ENCODE data around the gene ZPLD1.

The ZPLD1 gene

GRCh38 chr3:102434715-102435114 lies at the start of gene ZPLD1:
ZPLD1 (plus strand) TSS chr3:102435015; CDS start chr3:102438488, 3,473 bp downstream.
- DNase-seq (ENCODE audit: low spot score), result no peak

DNA sequence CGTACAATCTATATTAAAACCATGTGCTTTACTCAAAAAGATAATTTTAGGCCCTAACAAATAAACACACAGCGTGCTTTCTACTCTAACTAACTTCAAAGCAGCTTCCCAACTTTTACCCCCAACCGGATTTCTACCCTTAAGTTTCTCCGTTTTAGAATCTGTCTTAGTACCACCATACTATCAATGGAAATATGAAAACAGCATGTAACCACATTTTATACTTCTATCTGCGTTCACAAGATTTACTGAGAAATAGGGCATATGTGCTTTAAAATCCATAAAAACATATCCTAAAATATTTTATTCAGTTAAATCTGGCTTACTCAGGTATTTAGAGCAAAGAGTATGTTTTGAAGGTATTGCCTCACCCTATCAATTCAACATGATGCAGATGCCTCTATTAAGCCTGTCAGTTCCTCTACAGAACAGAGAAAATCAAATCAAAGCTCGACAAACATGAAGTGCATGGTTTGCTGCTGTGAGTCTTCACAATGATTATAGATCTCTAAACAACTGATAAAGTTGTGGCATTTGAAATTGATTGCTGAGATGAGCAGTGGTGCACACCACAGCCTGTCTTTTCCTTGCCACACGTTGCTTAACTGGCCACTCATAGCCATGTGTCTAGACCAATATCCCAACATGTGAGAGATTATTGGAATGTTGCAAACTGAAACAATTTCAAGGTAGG lies 44.5 kb upstream of the ZPLD1 start:
- no peak for DNase-seq (ENCODE audit: low spot score)

GRCh38 chr3:102390916-102391315 lies 43.9 kb upstream of the ZPLD1 start:
- DNase-seq (ENCODE audit: low spot score), result no peak

DNA sequence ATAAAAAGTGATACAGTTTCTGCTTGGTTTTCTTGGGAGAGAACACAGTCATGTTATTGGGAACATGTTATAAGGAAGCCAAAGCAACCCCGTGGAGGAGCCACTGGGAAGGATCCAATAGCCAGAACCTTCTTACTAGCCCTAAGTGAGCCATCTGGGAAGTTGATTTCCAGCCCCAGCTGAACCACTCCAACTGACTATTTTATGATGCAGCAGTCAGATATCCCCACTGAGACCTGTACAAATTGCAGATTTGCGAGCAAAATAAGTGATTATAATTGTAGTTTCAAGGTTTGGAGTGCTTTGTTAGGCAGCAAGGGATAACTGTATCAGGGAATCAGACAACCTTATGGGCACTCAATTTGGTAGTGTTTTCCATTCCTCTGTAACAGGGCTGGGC lies 43.3 kb upstream of the ZPLD1 start:
- no peak for DNase-seq (ENCODE audit: low spot score)

GRCh38 chr3:102394517-102394916 lies 40.3 kb upstream of the ZPLD1 start:
- no peak for DNase-seq (ENCODE audit: low spot score)

DNA sequence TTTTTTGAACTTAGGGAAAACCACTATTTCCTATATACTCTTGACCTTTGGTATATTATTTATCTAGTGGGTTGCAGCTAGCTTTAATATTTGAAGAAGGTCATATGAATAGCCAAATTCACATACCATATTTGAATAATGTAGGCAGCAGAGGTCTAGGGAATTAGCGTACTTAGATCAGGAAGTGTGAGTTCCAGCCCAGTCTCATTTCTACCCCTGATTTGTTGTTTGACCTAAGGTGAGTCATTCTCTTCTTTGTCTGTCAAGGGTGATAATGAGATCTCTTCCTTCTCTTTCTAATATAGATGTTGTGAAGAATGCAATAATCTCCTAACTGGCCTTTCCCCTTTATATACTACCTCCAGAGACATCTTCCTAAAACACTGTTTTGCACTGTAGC lies 36.6 kb upstream of the ZPLD1 start:
- DNase-seq (ENCODE audit: low spot score), result no peak

- DNase-seq (ENCODE audit: low spot score), result no peak
These were observed 36.1 kb upstream of the ZPLD1 start for GRCh38 chr3:102398666-102399065.

DNA sequence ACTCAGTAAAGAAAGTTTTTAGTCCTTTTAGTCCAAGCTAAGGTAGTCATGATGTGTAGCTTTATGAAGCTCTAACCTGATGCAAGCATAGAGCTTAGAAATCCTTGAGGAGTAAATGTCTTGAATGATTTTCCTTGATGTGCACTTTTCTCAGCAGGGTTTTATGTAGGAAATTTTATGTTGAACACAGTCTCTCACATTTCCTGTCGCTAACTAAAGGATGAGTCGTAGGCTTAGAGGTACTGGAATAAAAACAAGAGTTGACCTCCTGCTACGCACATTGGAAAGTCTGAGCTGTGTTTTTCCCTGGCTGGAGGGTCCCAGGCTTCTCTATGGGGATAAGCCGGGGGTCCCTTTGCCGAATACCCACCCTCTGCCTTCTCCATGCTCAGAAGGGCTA lies 34.7 kb upstream of the ZPLD1 start:
- DNase-seq (ENCODE audit: low spot score), result no peak

DNA sequence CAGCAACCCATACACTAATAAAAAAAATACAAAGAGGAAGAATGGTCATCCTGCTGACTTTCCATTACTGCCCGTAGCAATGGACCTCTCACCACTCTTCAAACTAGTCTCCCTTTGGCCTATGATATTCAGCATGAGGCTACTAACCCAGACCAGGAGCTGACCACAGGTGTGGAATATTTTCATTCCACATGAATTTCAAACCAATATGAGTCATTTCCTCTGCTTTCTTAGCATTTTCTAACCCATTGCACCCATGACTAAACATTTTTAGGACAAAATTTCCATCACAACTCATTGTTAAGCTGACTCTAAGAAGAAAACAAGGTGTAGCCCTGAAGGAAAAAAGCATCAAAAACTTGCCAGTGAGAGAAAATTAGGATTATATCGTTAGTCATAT lies 34.0 kb upstream of the ZPLD1 start:
- no peak for DNase-seq (ENCODE audit: low spot score)

- DNase-seq (ENCODE audit: low spot score), result no peak
These were observed 24.2 kb upstream of the ZPLD1 start for GRCh38 chr3:102410616-102411015.

DNA sequence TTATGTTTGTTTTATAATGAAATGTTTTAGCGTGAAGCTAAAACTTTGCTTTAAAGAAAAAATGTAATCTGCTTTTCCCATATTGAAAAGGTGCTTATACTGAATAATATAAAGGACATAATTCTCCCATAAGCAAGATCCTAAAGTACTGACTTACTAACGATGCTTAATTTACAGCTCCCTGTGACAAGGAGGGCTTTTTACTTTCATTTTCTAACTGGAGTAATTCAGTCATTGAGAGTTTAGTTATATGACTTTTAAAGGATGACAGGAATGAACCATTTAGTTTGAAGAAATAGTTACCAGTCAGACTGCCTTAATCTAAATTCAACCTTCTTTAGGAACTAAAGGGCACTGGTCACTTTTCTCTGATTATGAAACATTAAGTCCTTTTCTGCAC lies 19.3 kb upstream of the ZPLD1 start:
- no peak for DNase-seq (ENCODE audit: low spot score)

DNA sequence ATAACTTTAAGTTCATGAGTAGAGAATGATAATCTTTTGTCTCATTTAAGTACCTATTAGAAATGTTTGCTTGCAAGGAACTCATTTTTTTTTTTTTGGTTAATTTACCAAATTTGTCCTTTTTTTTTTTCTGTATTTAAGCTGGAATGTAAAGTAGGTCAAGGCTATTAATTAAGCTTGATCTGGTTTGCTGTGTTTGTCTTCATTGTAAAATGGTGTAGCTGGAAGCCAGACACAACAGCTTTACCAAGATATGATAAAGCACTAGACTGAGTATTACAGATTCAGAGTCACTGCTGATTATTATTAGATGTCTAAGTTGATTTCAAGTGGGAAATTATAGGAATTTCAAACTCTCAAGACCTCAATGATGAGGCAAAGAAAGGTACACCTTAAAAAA lies 15.0 kb upstream of the ZPLD1 start:
- DNase-seq (ENCODE audit: low spot score), result no peak

GRCh38 chr3:102441832-102442231 lies 7.0 kb downstream of the ZPLD1 start:
- no peak for DNase-seq (ENCODE audit: low spot score)

GRCh38 chr3:102443021-102443420 lies 8.2 kb downstream of the ZPLD1 start:
- DNase-seq (ENCODE audit: low spot score), result no peak

GRCh38 chr3:102444101-102444500 lies 9.3 kb downstream of the ZPLD1 start:
- DNase-seq (ENCODE audit: low spot score), result no peak

DNA sequence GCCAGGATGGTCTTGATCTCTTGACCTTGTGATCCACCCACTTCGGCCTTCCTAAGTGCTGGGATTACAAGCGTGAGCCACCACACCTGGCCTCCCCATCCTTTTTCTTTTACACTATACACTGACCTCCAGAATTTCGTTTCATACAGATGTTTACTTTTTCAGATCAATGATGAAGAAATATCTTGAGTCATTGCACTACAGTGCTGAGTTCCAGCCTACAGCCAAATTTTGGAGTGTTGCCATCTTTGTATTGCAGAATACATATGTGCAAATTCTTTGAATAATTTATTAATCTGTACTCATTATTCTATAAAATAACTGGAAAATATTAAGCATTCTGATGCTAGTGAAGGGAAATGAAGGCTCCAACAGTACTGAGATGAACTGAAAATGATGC lies 12.5 kb downstream of the ZPLD1 start:
- DNase-seq (ENCODE audit: low spot score), result no peak

DNA sequence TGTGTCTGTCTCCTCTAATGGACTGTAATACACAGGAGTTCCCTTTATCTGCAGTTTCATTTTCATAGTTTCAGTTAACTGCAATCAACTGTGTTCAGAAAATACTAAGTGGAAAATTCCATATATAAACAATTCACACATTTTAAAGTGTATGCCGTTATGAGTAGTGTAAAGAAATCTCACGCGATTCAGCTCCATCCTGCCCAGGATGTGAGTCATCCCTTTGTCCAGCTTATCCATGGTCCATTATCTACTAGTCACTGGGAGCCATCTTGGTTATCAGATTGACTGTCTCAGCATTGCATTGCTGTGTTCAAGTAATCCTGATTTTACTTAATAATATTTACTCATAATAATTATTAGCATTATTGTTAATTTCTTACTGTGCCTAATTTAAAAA lies 14.5 kb downstream of the ZPLD1 start:
- DNase-seq (ENCODE audit: low spot score), result no peak

- DNase-seq (ENCODE audit: low spot score), result no peak
These were observed 15.1 kb downstream of the ZPLD1 start for GRCh38 chr3:102449930-102450329.

GRCh38 chr3:102450976-102451375 lies 16.2 kb downstream of the ZPLD1 start:
- DNase-seq (ENCODE audit: low spot score), result no peak

- DNase-seq (ENCODE audit: low spot score), result no peak
These were observed 16.7 kb downstream of the ZPLD1 start for GRCh38 chr3:102451543-102451942.

DNA sequence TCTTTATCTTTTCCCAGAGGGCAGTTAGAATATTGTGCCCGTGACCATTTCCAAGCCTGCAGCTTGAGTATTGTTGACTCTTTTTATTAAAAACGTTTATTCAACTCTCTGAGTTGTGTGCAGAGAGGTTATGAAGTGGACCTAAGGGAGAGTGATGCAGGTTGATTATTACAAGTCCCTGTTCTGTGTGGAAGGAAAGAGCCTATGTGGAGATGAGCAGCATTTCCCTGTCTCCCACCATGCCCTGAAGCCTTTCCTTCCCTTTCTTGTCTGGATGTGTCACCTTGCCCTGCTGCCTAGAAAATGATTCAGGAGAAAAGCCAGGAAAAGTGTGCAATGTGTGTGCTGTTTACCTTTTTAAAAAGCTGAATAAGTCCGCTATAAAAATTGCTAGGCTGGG lies 19.4 kb downstream of the ZPLD1 start:
- DNase-seq (ENCODE audit: low spot score), result no peak

DNA sequence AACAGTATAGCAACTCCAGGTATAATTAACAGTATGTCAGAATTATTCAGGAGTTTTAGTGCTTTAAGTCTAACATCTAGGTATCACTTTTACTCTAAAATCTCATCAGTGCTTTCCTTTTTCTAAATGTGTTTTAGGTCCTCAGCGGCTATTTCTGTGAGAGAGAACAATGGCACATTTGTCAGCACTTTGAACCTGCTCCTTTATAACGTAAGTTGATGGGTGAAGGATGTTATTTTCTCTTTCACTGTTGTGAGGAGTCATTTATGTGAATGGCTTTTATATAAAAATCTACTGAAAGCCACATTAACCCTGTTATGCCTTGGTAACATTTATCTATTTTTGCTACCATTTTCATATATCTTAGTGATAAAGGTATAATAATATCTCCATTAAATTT lies 22.8 kb downstream of the ZPLD1 start:
- no peak for DNase-seq (ENCODE audit: low spot score)

DNA sequence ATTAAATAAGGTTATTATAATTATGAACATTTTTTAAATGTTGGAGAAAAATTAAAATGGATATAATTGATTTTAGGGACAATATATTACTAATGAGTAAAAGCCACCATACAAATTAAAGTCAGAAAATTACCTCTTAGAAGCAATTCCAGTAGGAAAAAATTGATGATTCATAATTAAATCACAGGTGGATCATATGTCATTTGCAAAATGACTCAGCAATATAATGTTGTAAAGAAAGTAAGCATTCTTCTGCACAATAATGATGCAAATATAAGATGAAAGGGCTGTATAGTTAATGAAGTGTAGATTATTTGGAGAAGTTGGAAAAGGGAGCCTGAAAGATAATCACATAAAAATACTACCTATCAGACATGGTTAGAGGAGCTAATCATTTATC lies 25.8 kb downstream of the ZPLD1 start:
- no peak for DNase-seq (ENCODE audit: low spot score)

DNA sequence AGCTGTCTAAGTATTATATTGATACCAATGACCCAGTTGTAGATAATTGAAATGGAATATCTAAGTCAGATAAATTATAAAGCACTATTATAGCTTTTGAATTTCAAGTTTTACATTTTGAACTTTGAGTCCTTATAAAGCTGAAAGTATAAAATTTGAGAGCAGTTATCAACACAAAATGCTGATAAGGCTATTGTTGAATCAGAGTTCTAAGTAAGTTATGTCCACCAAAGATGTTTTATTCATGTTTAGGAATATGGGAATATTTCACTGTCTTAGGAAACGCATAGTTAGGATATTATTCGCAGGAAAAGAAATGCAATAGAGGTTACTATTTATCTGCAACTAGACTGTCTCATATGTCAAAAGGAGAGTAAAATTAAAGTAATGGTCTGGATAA lies 29.4 kb downstream of the ZPLD1 start:
- DNase-seq (ENCODE audit: low spot score), result no peak

DNA sequence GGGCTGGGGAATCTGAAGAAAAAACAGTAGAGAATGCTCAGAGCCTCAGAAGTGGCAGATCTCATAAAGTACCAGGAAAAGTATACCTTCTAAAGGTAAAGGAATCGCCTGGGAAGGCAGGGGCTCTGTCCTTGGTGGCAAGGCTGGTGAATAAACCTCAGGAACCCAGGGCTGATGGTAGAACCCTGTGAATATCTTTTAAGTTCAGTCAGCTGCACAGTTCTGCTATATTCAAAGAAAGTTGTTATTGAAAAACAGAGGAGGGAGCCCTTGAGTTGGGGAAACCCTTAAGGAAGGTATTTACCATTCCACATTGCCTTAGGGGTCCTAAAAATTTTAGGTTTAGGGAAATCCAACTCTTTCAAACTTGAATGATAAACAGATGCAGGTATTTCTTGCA lies 31.2 kb downstream of the ZPLD1 start:
- no peak for DNase-seq (ENCODE audit: low spot score)

Data from HuH-7 (cell line).